Naive thymus-derived CD4-positive, alpha-beta T cell (primary cell): ENCODE data around the gene KCNG3. TPM values are rescaled to one million over a fixed set of nuclear protein-coding genes. Genes with fewer than 3 reads are reported as not detected.

Experiments used
- ATAC-seq: fragments of 150-1000 bp; cut with Tn5 transposase; 2 replicates; pipeline ENCODE4 v1.10.0; 2021; ENCODE audit warnings: mild to moderate bottlenecking, moderate library complexity
- CTCF ChIA-PET: fragments of 350-600 bp; sonication (Branson Sonifier 250); formaldehyde crosslinking; loops from one replicate; lab custom pipeline; 2021; ENCODE audit warnings: antibody characterized with exemption; lab: Charles Lee
- POLR2A ChIA-PET: fragments of 350-600 bp; sonication (Branson Sonifier 250); formaldehyde crosslinking; loops from one replicate; lab custom pipeline; 2021; ENCODE audit warnings: antibody characterized with exemption, inconsistent platforms; lab: Charles Lee
- DNase-seq, 9 donors: peaks; one replicate each; pipeline versions ENCODE4 v3.0.0 to v3.0.0-alpha.2; 2020 to 2022; ENCODE audit warnings: mixed read lengths in 1 of 9
- H3K27ac ChIP-seq: one replicate; pipeline ENCODE4 v1.7.0; 2013; ENCODE audit warnings: mild to moderate bottlenecking, low read depth, low read length, moderate library complexity
- H3K27me3 ChIP-seq, 2 donors: one replicate each; pipeline ENCODE4 v1.7.0; 2013; ENCODE audit warnings: low read length in 2 of 2, mild to moderate bottlenecking in 2 of 2, moderate library complexity in 2 of 2; ENCODE audit not compliant: control insufficient read depth in 2 of 2, insufficient read depth in 2 of 2
- H3K36me3 ChIP-seq, 3 experiments: 1 replicate in 2 of 3; 2 replicates in 1 of 3; pipeline ENCODE4 v1.7.0; 2013; ENCODE audit warnings: low read length in 3 of 3, mild to moderate bottlenecking in 3 of 3, moderate library complexity in 1 of 3; ENCODE audit not compliant: insufficient read depth in 3 of 3, control insufficient read depth in 2 of 3
- H3K4me1 ChIP-seq, 2 donors: one replicate each; pipeline ENCODE4 v1.7.0; 2013; ENCODE audit warnings: low read length in 2 of 2, mild to moderate bottlenecking in 2 of 2, moderate library complexity in 1 of 2; ENCODE audit not compliant: control insufficient read depth in 2 of 2, insufficient read depth in 2 of 2
- H3K4me3 ChIP-seq: 2 replicates; pipeline ENCODE4 v1.7.0; 2013; ENCODE audit warnings: mild to moderate bottlenecking, low read length
- H3K9me3 ChIP-seq, 3 experiments: 1 replicate in 2 of 3; 2 replicates in 1 of 3; pipeline ENCODE4 v1.7.0; 2013; ENCODE audit warnings: low read length in 3 of 3; ENCODE audit not compliant: control insufficient read depth in 2 of 3
- H3K27ac Mint-ChIP-seq, 9 donors: one replicate each; pipeline ENCODE4 v1.8.0; 2020 to 2022; ENCODE audit warnings: mixed read lengths in 9 of 9, mild to moderate bottlenecking in 8 of 9, moderate library complexity in 5 of 9, inconsistent platforms in 2 of 9
- H3K27me3 Mint-ChIP-seq, 5 donors: one replicate each; pipeline ENCODE4 v1.8.0; 2021 to 2022; ENCODE audit warnings: mixed read lengths in 5 of 5, mild to moderate bottlenecking in 1 of 5
- H3K36me3 Mint-ChIP-seq, 5 donors: one replicate each; pipeline ENCODE4 v1.8.0; 2020 to 2022; ENCODE audit warnings: mixed read lengths in 5 of 5, mild to moderate bottlenecking in 3 of 5, inconsistent platforms in 1 of 5
- H3K4me1 Mint-ChIP-seq, 7 donors: one replicate each; pipeline ENCODE4 v1.8.0; 2020 to 2022; ENCODE audit warnings: mixed read lengths in 7 of 7, mild to moderate bottlenecking in 3 of 7, inconsistent platforms in 1 of 7
- H3K4me3 Mint-ChIP-seq, 10 donors: one replicate each; pipeline ENCODE4 v1.8.0; 2020 to 2022; ENCODE audit warnings: mild to moderate bottlenecking in 10 of 10, mixed read lengths in 10 of 10, moderate library complexity in 6 of 10, inconsistent platforms in 2 of 10
- H3K9me3 Mint-ChIP-seq, 11 donors: one replicate each; pipeline ENCODE4 v1.8.0; 2020 to 2022; ENCODE audit warnings: mixed read lengths in 11 of 11, mild to moderate bottlenecking in 4 of 11, inconsistent platforms in 1 of 11, moderate library complexity in 1 of 11
- intact Hi-C, 2 donors: fragments of 100-400 bp; cut with micrococcal nuclease; formaldehyde crosslinking; loops; one replicate each; pipeline ENCODE4 v1.15.1; 2023
- polyA plus RNA-seq, 2 donors: library from polyadenylated mRNA; unstranded; fragments of 300-500 nt; fragmentation: Illumina TruSeq; gene quantifications; one replicate each; pipeline ENCODE4 v1.2.3, GENCODE V29; 2021
- total RNA-seq, 6 experiments: library from RNA in 5 of 6; stranded (reverse) in 5 of 6; gene quantifications; 1 replicate in 5 of 6; 2 replicates in 1 of 6; pipeline ENCODE4 v1.2.3 and lab custom pipeline; 2021 to 2026

The KCNG3 gene
- total and polyA plus RNA-seq, 7 experiments from 2014 or later, result 0.08 to 0.48 (median 0.11) TPM; not detected in 2

DNA sequence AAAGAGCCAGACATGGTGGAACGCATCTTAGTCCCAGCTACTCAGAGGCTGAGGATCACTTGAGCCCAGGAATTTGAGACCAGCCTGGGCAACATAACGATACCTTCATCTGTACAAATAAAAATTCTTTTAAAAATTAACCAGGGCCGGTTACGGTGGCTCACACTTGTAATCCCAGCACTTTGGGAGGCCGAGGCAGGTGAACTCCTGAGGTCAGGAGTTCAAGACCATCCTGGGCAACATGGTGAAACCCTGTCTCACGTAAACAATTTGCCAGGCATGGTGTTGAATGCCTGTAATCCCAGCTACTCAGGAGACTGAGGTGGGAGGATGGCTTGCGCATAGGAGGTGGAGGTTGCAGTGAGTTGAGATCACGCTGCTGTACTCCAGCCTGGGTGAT, 25.8 kb upstream of the KCNG3 start:
- Mint-ChIP-seq H3K27me3 (no peaks in the 10 kb centered on the region), H3K9me3 (peaks cover 0 to 1% (median 0%) of the 10 kb centered on the region in 11 donors), H3K4me1 (peaks cover 0 to 25% (median 8%) of the 10 kb centered on the region in 7 donors), H3K27ac (no peak overlapping the region), H3K4me3 (no peak overlapping the region), H3K36me3 (no peaks in the 10 kb centered on the region)
- no peak overlapping the region for H3K27ac ChIP-seq
- H3K4me3 ChIP-seq, result no peak overlapping the region
- ChIA-PET POLR2A (no interaction called here), CTCF (interaction anchor here (0.6 kb wide), 1 partner anchor 150 kb away, joined by 3 read pairs; no protein-coding TSS in a partner anchor)
- no peaks in the 10 kb centered on the region for H3K36me3 ChIP-seq
- no peaks in the 10 kb centered on the region for H3K27me3 ChIP-seq
- no peaks in the 10 kb centered on the region for H3K4me1 ChIP-seq
- no peak for DNase-seq
- no peaks in the 10 kb centered on the region for H3K9me3 ChIP-seq
- intact Hi-C loops, result no loop called here
- ATAC-seq, result no peak

DNA sequence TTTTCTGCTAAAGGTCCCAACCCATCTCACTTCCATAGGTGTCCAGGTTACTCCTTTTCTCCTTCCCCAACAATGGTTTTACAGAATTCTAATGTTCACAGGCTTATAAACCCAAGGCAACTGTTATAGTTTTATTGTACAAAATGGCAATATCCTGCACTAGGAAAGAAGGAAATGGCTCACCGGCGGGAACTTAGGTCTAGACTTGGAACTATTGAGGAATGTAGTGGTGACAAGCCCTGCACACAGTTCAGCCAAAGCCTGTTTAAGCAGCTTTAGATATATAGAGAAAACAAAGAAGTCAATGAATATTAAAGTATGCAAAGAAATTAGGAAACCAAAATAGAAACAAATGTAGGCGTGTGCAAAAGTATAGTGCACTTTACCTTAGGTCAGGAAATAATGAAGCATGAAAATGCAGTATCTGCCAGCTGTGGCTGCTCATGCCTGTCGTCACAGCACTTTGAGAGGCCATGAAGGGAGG, 22.7 kb upstream of the KCNG3 start:
- no peak overlapping the region for H3K27ac ChIP-seq
- H3K4me1 ChIP-seq, result no peaks in the 10 kb centered on the region
- CTCF ChIA-PET, result interaction anchor here (0.6 to 0.7 kb wide), 3 partner anchors 16 to 147 kb away, joined by 3 to 4 read pairs (median 3); no protein-coding TSS in a partner anchor
- H3K9me3 ChIP-seq, result no peaks in the 10 kb centered on the region
- no peak overlapping the region for H3K4me3 Mint-ChIP-seq
- peaks cover 0 to 1% (median 0%) of the 10 kb centered on the region in 11 donors for H3K9me3 Mint-ChIP-seq
- H3K27ac Mint-ChIP-seq, result no peak overlapping the region
- H3K27me3 Mint-ChIP-seq, result no peaks in the 10 kb centered on the region
- H3K36me3 ChIP-seq, result no peaks in the 10 kb centered on the region
- intact Hi-C loops, result no loop called here
- ATAC-seq (no peak), DNase-seq (no peak)
- H3K4me3 ChIP-seq, result no peak overlapping the region
- POLR2A ChIA-PET, result no interaction called here
- H3K4me1 Mint-ChIP-seq, result peaks cover 0 to 5% (median 3%) of the 10 kb centered on the region in 7 donors
- no peaks in the 10 kb centered on the region for H3K27me3 ChIP-seq
- no peaks in the 10 kb centered on the region for H3K36me3 Mint-ChIP-seq

DNA sequence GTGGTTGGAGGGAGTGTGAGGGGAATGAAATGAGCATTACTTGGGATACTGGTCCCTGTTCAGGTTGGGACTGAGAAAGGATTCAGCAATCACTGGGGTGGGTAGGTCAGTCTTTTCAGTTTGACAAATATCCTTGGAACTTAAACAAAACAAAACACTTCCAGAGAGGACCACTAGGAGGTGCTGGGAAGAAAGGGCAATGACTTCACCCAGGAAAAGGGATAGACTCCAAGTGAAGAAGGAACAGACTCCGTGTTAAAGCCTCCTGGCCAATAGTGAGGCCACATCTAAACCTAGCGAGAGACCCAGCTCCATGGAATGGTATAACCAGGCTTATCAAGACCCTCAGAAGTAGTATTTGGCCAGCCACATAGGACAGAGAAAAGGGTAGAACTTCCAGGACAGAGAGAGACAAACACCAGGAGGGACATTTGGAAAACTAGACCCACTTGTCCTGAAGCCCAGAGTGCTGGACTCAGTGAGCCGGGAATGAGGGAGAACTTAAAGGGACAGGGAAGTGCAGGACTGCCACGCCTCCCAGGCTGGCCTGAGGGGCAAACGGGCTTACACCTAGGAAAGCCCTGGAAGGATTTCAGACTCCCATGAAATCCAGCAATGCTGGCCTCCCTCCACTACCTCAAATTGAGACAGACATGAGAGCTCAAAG, 19.6 kb upstream of the KCNG3 start:
- Mint-ChIP-seq H3K4me3 (no peak overlapping the region), H3K9me3 (no peaks in the 10 kb centered on the region), H3K4me1 (peaks cover 8 to 15% (median 12%) of the 10 kb centered on the region in 7 donors), H3K27me3 (no peaks in the 10 kb centered on the region), H3K36me3 (no peaks in the 10 kb centered on the region), H3K27ac (no peak overlapping the region)
- Histone ChIP-seq H3K4me1 (no peaks in the 10 kb centered on the region), H3K36me3 (no peaks in the 10 kb centered on the region), H3K27me3 (no peaks in the 10 kb centered on the region), H3K27ac (no peak overlapping the region), H3K4me3 (no peak overlapping the region), H3K9me3 (no peaks in the 10 kb centered on the region)
- DNase-seq, result peak in 6 of 9 donors; percentile 6 to 34 (median 28)
- ChIA-PET CTCF (interaction anchor here (0.9 to 2.2 kb wide), 4 partner anchors 56 to 153 kb away, joined by 3 to 12 read pairs (median 4); no protein-coding TSS in a partner anchor), POLR2A (no interaction called here)
- intact Hi-C loops, result loop anchor here (1.0 kb wide), 1 partner anchor 150 kb away; no protein-coding TSS in a partner anchor
- no peak for ATAC-seq

DNA sequence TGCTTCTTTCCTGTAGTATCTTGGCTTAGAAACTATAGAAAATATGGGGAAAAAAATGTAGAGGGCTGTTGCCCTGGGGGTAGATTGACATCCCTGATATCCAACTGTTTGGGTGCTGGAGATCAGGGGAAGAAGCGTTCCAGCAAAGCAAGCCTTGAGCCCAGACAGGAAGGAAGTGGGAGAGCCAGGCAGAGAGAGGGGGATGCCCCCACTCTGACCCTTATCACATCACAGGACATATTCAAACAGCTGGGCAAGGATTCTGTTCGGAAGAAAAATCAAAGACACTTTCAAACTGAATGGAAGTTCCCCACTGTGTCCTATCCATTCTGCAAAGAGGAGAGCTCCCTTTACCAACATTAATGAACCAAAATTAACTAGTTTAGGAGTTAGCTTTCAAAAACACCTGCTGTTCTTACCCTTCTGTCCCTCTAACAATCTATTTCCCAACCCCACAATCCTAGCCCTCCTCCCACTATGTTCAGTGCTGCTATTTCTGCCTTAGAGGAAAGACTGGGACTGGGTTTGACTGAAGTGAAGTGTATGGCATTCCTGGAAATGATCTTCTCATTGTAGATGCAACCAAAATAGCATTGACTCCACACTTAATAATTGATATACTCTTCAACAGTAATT, 16.9 kb upstream of the KCNG3 start:
- Mint-ChIP-seq H3K4me1 (peaks cover 8 to 15% (median 12%) of the 10 kb centered on the region in 7 donors), H3K4me3 (no peak overlapping the region), H3K36me3 (no peaks in the 10 kb centered on the region), H3K9me3 (no peaks in the 10 kb centered on the region), H3K27me3 (peaks cover 0 to 4% (median 0%) of the 10 kb centered on the region in 5 donors), H3K27ac (peak overlapping the region in 1 of 9 donors; percentile 8)
- ChIA-PET CTCF (interaction anchor here (0.6 to 2.8 kb wide), 4 partner anchors 12 to 153 kb away, joined by 3 to 15 read pairs (median 3); no protein-coding TSS in a partner anchor), POLR2A (no interaction called here)
- intact Hi-C loops, result no loop called here
- DNase-seq, result no peak
- Histone ChIP-seq H3K27me3 (no peaks in the 10 kb centered on the region), H3K36me3 (no peaks in the 10 kb centered on the region), H3K4me3 (no peak overlapping the region), H3K9me3 (no peaks in the 10 kb centered on the region), H3K27ac (no peak overlapping the region), H3K4me1 (no peaks in the 10 kb centered on the region)
- no peak for ATAC-seq

DNA sequence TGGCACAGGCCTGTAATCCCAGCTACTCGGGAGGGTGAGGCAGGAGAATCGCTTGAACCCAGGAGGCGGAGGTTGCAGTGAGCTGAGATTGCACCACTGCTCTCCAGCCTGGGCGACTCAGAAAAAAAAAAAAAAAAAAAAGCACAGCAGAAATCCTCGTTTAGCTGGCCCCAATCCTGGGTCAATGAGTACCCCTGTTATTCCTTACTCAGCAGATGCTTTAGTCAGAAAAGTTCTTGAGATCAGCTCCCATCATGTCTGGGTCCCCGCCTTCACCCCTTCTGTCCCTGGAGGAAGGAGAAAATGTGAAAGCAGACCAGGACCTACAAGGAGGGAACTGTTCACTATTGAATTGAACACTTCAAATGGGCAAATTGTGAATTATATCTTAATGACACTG, 16.4 kb upstream of the KCNG3 start:
- Mint-ChIP-seq H3K9me3 (no peaks in the 10 kb centered on the region), H3K36me3 (no peaks in the 10 kb centered on the region), H3K4me3 (no peak overlapping the region), H3K27me3 (peaks cover 0 to 8% (median 0%) of the 10 kb centered on the region in 5 donors), H3K27ac (peak overlapping the region in 1 of 9 donors; percentile 8), H3K4me1 (peaks cover 8 to 15% (median 12%) of the 10 kb centered on the region in 7 donors)
- POLR2A ChIA-PET, result no interaction called here
- no peaks in the 10 kb centered on the region for H3K9me3 ChIP-seq
- intact Hi-C loops, result no loop called here
- ATAC-seq, result no peak
- CTCF ChIA-PET, result interaction anchor here (0.6 to 2.8 kb wide), 3 partner anchors 12 to 153 kb away, joined by 3 to 15 read pairs (median 3); no protein-coding TSS in a partner anchor
- no peaks in the 10 kb centered on the region for H3K27me3 ChIP-seq
- H3K4me3 ChIP-seq, result no peak overlapping the region
- H3K36me3 ChIP-seq, result no peaks in the 10 kb centered on the region
- no peaks in the 10 kb centered on the region for H3K4me1 ChIP-seq
- no peak overlapping the region for H3K27ac ChIP-seq
- DNase-seq, result no peak

DNA sequence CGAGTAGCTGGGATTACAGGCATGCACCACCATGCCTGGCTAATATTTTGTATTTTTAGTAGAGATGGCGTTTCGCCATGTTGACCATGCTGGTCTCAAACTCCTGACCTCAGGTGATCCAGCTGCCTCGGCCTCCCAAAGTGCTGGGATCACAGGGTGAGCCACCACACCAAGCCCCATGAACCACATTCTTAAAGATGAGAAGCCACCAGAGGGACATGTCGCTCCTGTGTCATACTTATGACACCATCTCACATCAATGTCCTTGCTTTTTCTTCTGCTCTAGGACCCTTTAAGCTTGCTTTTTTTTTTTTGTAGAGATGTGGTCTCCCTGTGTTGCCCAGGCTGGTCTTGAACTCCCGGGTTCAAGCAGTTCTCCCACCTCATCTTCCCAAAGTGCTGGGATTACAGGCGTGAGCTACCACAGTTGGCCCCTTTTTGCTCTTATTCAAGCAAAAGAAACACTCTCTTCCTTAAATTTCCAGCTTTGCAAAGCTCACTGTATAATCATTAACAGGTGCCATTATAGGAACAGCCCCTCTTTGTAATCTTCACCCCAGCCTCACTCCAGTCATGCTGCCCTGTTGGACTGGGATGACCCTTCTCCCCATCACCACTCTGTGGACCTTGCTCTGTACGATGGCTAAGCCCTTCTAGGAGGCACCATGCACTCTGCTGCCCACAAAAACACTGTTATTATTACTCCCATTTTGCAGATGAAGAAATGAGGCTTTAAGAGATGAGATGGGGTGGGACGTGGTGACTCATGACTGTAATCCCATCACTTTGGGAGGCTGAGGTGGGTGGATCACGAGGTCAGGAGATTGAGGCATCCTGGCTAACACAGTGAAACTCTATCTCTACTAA, 10.8 kb upstream of the KCNG3 start:
- no peak for DNase-seq
- H3K36me3 ChIP-seq, result no peaks in the 10 kb centered on the region
- H3K27ac ChIP-seq, result no peak overlapping the region
- Mint-ChIP-seq H3K4me3 (no peak overlapping the region), H3K27me3 (peaks cover 0 to 8% (median 0%) of the 10 kb centered on the region in 5 donors), H3K27ac (no peak overlapping the region), H3K36me3 (peaks cover 0 to 5% (median 0%) of the 10 kb centered on the region in 5 donors), H3K9me3 (no peaks in the 10 kb centered on the region), H3K4me1 (no peaks in the 10 kb centered on the region)
- CTCF ChIA-PET, result no interaction called here
- intact Hi-C loops, result no loop called here
- ATAC-seq, result no peak
- no peaks in the 10 kb centered on the region for H3K27me3 ChIP-seq
- POLR2A ChIA-PET, result no interaction called here
- H3K9me3 ChIP-seq, result no peaks in the 10 kb centered on the region
- no peak overlapping the region for H3K4me3 ChIP-seq
- no peaks in the 10 kb centered on the region for H3K4me1 ChIP-seq
